HCT116 (cell line): ENCODE results near the gene KHNYN. TPM values are rescaled to one million over a fixed set of nuclear protein-coding genes. Genes with fewer than 3 reads are reported as not detected.

Source experiments
- CBX3 ChIP-seq: IDR thresholded peaks from 2 replicates; pipeline ENCODE4 v1.6.1; 2012; ENCODE audit warnings: low read depth
- ELF1 ChIP-seq: IDR thresholded peaks from 2 replicates; pipeline ENCODE4 v1.6.1; 2012; ENCODE audit warnings: low read depth, borderline replicate concordance
- POLR2AphosphoS5 ChIP-seq: IDR thresholded peaks from 2 replicates; pipeline ENCODE4 v1.6.1; 2011; ENCODE audit warnings: mild to moderate bottlenecking, low read depth, low read length, moderate library complexity
- SIN3A ChIP-seq: IDR thresholded peaks from 2 replicates; pipeline ENCODE4 v1.6.1; 2012; ENCODE audit warnings: low read depth
- YY1 ChIP-seq: IDR thresholded peaks from 2 replicates; pipeline ENCODE4 v1.6.1; 2011; ENCODE audit warnings: low read length, low read depth, moderate library complexity, mild to moderate bottlenecking; ENCODE audit not compliant: insufficient replicate concordance; ENCODE audit errors: extremely low read depth
- ZFX ChIP-seq: fragments of 450-650 bp; IDR thresholded peaks from 2 replicates; pipeline ENCODE4 v1.6.1; 2017
- total RNA-seq: library from RNA; stranded (reverse); gene quantifications from one replicate; pipeline ENCODE4 v1.2.1, GENCODE V29; 2021; ENCODE audit not compliant: unreplicated experiment
- TF ChIP-seq, protein P1 (sequence below): IDR thresholded peaks from 2 replicates; pipeline ENCODE4 v1.6.1; 2011; ENCODE audit warnings: mild to moderate bottlenecking, low read length, moderate library complexity; ENCODE audit not compliant: insufficient replicate concordance; ENCODE audit errors: extremely low read depth
- TF ChIP-seq, protein P2 (sequence below): IDR thresholded peaks from 2 replicates; pipeline ENCODE4 v1.6.1; 2012; ENCODE audit warnings: low read depth

KHNYN gene
- total RNA-seq, 1 experiment from 2014 or later, result 50.1 TPM

GRCh38 chr14:24426150-24426911 lies 3.4 kb upstream of the KHNYN start (continued):
- TF ChIP-seq, protein P1, sequence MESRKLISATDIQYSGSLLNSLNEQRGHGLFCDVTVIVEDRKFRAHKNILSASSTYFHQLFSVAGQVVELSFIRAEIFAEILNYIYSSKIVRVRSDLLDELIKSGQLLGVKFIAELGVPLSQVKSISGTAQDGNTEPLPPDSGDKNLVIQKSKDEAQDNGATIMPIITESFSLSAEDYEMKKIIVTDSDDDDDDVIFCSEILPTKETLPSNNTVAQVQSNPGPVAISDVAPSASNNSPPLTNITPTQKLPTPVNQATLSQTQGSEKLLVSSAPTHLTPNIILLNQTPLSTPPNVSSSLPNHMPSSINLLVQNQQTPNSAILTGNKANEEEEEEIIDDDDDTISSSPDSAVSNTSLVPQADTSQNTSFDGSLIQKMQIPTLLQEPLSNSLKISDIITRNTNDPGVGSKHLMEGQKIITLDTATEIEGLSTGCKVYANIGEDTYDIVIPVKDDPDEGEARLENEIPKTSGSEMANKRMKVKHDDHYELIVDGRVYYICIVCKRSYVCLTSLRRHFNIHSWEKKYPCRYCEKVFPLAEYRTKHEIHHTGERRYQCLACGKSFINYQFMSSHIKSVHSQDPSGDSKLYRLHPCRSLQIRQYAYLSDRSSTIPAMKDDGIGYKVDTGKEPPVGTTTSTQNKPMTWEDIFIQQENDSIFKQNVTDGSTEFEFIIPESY, result no peak
- no peak for TF ChIP-seq CBX3
- TF ChIP-seq POLR2AphosphoS5, result no peak
- TF ChIP-seq, protein P2, sequence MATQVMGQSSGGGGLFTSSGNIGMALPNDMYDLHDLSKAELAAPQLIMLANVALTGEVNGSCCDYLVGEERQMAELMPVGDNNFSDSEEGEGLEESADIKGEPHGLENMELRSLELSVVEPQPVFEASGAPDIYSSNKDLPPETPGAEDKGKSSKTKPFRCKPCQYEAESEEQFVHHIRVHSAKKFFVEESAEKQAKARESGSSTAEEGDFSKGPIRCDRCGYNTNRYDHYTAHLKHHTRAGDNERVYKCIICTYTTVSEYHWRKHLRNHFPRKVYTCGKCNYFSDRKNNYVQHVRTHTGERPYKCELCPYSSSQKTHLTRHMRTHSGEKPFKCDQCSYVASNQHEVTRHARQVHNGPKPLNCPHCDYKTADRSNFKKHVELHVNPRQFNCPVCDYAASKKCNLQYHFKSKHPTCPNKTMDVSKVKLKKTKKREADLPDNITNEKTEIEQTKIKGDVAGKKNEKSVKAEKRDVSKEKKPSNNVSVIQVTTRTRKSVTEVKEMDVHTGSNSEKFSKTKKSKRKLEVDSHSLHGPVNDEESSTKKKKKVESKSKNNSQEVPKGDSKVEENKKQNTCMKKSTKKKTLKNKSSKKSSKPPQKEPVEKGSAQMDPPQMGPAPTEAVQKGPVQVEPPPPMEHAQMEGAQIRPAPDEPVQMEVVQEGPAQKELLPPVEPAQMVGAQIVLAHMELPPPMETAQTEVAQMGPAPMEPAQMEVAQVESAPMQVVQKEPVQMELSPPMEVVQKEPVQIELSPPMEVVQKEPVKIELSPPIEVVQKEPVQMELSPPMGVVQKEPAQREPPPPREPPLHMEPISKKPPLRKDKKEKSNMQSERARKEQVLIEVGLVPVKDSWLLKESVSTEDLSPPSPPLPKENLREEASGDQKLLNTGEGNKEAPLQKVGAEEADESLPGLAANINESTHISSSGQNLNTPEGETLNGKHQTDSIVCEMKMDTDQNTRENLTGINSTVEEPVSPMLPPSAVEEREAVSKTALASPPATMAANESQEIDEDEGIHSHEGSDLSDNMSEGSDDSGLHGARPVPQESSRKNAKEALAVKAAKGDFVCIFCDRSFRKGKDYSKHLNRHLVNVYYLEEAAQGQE, result no peak
- no peak for TF ChIP-seq ZFX
- TF ChIP-seq SIN3A, result no peak
- TF ChIP-seq ELF1, result no peak
- TF ChIP-seq YY1, result no peak
